Kasumi-1 (cell line): ENCODE measurements around the gene RNU1-4.
"Not testable (repeated sequence)": the region's sequence is repeated elsewhere in the genome, so short reads cannot be mapped to it uniquely, and the experiment has no call there.

Experiments used
- DNase-seq, 2 experiments: peaks; one replicate each; lab custom pipeline; 2025; lab: John Stamatoyannopoulos, UW

Gene RNU1-4

GRCh38 chr1:16708704-16709103 lies 31.6 kb upstream of the RNU1-4 start:
- DNase-seq, result not testable (repeated sequence)

GRCh38 chr1:16709659-16710087 lies 30.6 kb upstream of the RNU1-4 start:
- DNase-seq, result not testable (repeated sequence)

- DNase-seq, result not testable (repeated sequence)
Measured at GRCh38 chr1:16710618-16711017, 29.7 kb upstream of the RNU1-4 start.

- DNase-seq, result not testable (repeated sequence)
Measured at GRCh38 chr1:16712131-16712530, 28.2 kb upstream of the RNU1-4 start.

- not testable (repeated sequence) for DNase-seq
Measured at GRCh38 chr1:16712582-16712981, 27.7 kb upstream of the RNU1-4 start.

GRCh38 chr1:16712984-16713383 lies 27.3 kb upstream of the RNU1-4 start:
- not testable (repeated sequence) for DNase-seq

- DNase-seq, result not testable (repeated sequence)
Measured at GRCh38 chr1:16713480-16713879, 26.8 kb upstream of the RNU1-4 start.

GRCh38 chr1:16716691-16717335 lies 23.5 kb upstream of the RNU1-4 start:
- no peak for DNase-seq

GRCh38 chr1:16717336-16718098 lies 22.8 kb upstream of the RNU1-4 start:
- no peak for DNase-seq

- not testable (repeated sequence) for DNase-seq
Measured at GRCh38 chr1:16718099-16718907, 22.0 kb upstream of the RNU1-4 start.

GRCh38 chr1:16718908-16719533 lies 21.3 kb upstream of the RNU1-4 start:
- no peak for DNase-seq

GRCh38 chr1:16719571-16720350 lies 20.6 kb upstream of the RNU1-4 start:
- no peak for DNase-seq

GRCh38 chr1:16720351-16721223 lies 19.7 kb upstream of the RNU1-4 start:
- no peak for DNase-seq

- DNase-seq, result no peak
Measured at GRCh38 chr1:16721871-16722641, 18.3 kb upstream of the RNU1-4 start.

GRCh38 chr1:16724718-16725438 lies 15.4 kb upstream of the RNU1-4 start:
- DNase-seq, result no peak

- DNase-seq, result not testable (repeated sequence)
Measured at GRCh38 chr1:16725439-16726245, 14.7 kb upstream of the RNU1-4 start.

- peak; percentile 37 to 45 for DNase-seq
Measured at GRCh38 chr1:16727190-16728111, 12.9 kb upstream of the RNU1-4 start.
